ENCODE data around the gene DPY19L3. TPM values are rescaled to one million over a fixed set of nuclear protein-coding genes. Genes with fewer than 3 reads are reported as not detected.

The DPY19L3 gene
- total RNA-seq, 1 donor from 2014 or later = 111 TPM

DNA sequence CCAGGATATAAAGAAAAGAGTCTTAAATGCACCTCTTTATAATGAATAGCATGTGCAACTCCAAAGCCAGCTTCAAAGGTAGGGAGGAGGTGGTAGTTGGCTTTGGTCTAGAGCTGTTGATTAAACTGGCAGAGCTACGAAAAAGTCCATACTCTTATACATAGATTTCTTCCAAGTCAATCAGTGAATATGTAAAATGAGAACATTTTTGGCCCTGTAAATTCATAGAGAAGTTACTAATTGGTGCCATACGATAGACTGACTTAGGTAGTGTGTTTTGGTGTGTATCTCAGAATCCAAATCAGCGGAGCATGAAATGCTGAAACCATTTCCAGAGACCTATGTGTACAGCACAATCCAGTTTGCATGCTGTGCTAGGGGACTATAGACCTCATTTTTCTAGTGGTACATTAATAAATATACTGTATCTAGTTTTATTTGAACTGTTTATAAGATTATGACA lies 17.1 kb upstream of the DPY19L3 start:
- Mint-ChIP-seq H3K27ac (ENCODE audit: unreplicated experiment) (no peak overlapping the region), H3K4me1 (ENCODE audit: unreplicated experiment) (no peaks in the 10 kb centered on the region), H3K9me3 (ENCODE audit: unreplicated experiment) (no peaks in the 10 kb centered on the region), H3K27me3 (ENCODE audit: unreplicated experiment) (peaks cover 2% of the 10 kb centered on the region), H3K36me3 (ENCODE audit: low read depth, unreplicated experiment) (no peaks in the 10 kb centered on the region), H3K4me3 (ENCODE audit: unreplicated experiment) (no peak overlapping the region)
- DNase-seq (ENCODE audit: low spot score) = no peak
- TF ChIP-seq, protein P1, sequence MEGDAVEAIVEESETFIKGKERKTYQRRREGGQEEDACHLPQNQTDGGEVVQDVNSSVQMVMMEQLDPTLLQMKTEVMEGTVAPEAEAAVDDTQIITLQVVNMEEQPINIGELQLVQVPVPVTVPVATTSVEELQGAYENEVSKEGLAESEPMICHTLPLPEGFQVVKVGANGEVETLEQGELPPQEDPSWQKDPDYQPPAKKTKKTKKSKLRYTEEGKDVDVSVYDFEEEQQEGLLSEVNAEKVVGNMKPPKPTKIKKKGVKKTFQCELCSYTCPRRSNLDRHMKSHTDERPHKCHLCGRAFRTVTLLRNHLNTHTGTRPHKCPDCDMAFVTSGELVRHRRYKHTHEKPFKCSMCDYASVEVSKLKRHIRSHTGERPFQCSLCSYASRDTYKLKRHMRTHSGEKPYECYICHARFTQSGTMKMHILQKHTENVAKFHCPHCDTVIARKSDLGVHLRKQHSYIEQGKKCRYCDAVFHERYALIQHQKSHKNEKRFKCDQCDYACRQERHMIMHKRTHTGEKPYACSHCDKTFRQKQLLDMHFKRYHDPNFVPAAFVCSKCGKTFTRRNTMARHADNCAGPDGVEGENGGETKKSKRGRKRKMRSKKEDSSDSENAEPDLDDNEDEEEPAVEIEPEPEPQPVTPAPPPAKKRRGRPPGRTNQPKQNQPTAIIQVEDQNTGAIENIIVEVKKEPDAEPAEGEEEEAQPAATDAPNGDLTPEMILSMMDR (IDR thresholded peaks at IDR 0.05; ENCODE audit: unreplicated experiment) = no peak

DNA sequence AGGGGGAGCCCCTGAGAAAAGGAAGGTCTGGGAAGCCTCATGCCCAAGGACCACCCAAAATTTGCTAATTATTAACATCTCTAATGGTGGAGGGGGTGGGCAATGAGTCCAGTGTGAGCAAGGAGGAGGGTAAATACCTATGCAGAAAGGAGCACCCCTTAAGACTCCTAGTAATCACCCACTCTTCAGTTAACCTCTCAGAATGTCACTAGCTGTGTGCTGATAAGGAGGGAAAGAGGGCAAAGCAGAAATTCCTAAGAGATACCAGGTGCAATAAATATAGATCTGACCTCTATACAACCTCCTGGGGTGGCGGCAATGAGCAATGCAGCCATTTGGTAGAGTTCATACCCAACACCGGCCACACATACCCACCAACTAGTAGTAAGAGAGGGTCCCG lies 12.7 kb upstream of the DPY19L3 start:
- TF ChIP-seq, protein P1 (IDR thresholded peaks at IDR 0.05; ENCODE audit: unreplicated experiment) = no peak
- Mint-ChIP-seq H3K36me3 (ENCODE audit: low read depth, unreplicated experiment) (no peaks in the 10 kb centered on the region), H3K9me3 (ENCODE audit: unreplicated experiment) (no peaks in the 10 kb centered on the region), H3K27me3 (ENCODE audit: unreplicated experiment) (peaks cover 2% of the 10 kb centered on the region), H3K27ac (ENCODE audit: unreplicated experiment) (no peak overlapping the region), H3K4me3 (ENCODE audit: unreplicated experiment) (no peak overlapping the region), H3K4me1 (ENCODE audit: unreplicated experiment) (no peaks in the 10 kb centered on the region)
- DNase-seq (ENCODE audit: low spot score) = no peak

DNA sequence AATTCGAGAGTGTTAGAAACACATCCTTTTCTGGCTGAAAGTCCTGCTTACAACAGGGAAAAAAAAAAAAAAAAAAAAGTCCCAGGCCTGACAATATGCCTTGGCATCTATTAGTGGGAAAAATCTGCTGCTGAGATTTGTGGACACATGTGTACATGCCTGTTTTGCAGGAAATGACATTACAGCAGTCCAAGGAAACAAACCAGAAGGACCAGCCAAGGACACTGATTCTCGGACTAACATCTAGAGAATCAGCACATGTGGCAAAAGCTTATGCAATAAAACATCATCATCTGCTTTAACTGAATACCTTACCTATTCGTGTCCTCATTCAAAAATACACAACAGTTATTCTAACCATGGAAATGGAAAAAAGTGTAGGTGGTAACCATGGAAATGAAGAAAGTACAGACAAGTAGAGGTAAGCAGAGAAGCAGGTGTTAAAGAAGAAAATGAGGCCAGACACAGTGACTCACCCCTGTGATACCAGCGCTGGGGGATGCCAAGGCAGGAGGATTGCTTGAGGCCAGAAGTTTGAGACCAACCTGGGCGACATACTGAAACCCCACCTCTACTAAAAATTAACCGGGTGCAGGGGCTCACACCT lies 9.4 kb upstream of the DPY19L3 start:
- H3K9me3 Mint-ChIP-seq (ENCODE audit: unreplicated experiment) = no peaks in the 10 kb centered on the region
- TF ChIP-seq, protein P1 (IDR thresholded peaks at IDR 0.05; ENCODE audit: unreplicated experiment) = no peak
- no peak overlapping the region for H3K4me3 Mint-ChIP-seq (ENCODE audit: unreplicated experiment)
- H3K27me3 Mint-ChIP-seq (ENCODE audit: unreplicated experiment) = peaks cover 4% of the 10 kb centered on the region
- H3K36me3 Mint-ChIP-seq (ENCODE audit: low read depth, unreplicated experiment) = no peaks in the 10 kb centered on the region
- H3K4me1 Mint-ChIP-seq (ENCODE audit: unreplicated experiment) = no peaks in the 10 kb centered on the region
- no peak overlapping the region for H3K27ac Mint-ChIP-seq (ENCODE audit: unreplicated experiment)
- no peak for DNase-seq (ENCODE audit: low spot score)

DNA sequence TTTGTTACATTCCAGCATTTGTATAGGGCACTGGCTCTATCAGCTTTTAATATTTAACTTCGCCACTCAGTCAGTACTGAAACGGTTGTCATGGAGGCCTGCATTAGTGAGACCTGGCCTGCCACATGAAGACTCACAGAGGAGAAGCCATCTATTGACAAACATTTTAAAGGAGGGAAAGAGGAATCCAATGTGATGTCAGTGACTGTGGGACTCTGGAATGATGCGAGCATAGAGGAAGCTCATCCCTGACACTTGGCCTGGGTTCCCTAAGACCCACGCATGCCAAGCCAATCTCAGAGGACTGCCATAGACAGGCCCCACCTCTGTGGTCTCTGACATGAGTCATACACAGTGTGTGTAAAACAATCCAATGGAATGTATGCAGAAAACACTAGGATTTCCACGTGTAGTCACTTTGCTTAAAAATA lies 7.9 kb upstream of the DPY19L3 start:
- H3K36me3 Mint-ChIP-seq (ENCODE audit: low read depth, unreplicated experiment) = no peaks in the 10 kb centered on the region
- TF ChIP-seq, protein P1 (IDR thresholded peaks at IDR 0.05; ENCODE audit: unreplicated experiment) = no peak
- no peaks in the 10 kb centered on the region for H3K4me1 Mint-ChIP-seq (ENCODE audit: unreplicated experiment)
- H3K9me3 Mint-ChIP-seq (ENCODE audit: unreplicated experiment) = no peaks in the 10 kb centered on the region
- H3K27ac Mint-ChIP-seq (ENCODE audit: unreplicated experiment) = no peak overlapping the region
- H3K27me3 Mint-ChIP-seq (ENCODE audit: unreplicated experiment) = peaks cover 6% of the 10 kb centered on the region
- no peak overlapping the region for H3K4me3 Mint-ChIP-seq (ENCODE audit: unreplicated experiment)
- no peak for DNase-seq (ENCODE audit: low spot score)

DNA sequence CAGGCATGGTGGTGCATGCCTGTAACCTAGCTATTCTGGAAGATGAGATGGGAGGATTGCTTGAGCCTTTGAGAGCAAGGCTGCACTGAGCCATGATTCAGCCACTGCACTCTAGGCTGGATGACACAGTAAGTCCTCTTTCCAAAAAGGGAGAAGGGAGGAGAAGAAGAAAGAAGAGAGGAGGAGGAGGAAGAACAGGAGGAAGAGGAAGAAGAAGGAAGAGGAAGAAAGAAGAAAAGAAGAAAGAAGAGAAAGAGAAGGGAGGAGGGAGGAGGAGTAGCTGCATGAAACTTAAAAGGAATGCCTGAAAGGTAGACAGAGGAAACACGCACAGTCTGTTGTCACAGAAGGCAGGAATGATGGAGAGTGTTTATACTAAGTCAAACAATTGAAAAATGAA lies 3.6 kb upstream of the DPY19L3 start:
- TF ChIP-seq, protein P1 (IDR thresholded peaks at IDR 0.05; ENCODE audit: unreplicated experiment) = no peak
- H3K27me3 Mint-ChIP-seq (ENCODE audit: unreplicated experiment) = peaks cover 11% of the 10 kb centered on the region
- H3K4me3 Mint-ChIP-seq (ENCODE audit: unreplicated experiment) = no peak overlapping the region
- DNase-seq (ENCODE audit: low spot score) = no peak
- H3K27ac Mint-ChIP-seq (ENCODE audit: unreplicated experiment) = no peak overlapping the region
- peaks cover 6% of the 10 kb centered on the region for H3K36me3 Mint-ChIP-seq (ENCODE audit: low read depth, unreplicated experiment)
- H3K9me3 Mint-ChIP-seq (ENCODE audit: unreplicated experiment) = no peaks in the 10 kb centered on the region
- peaks cover 12% of the 10 kb centered on the region for H3K4me1 Mint-ChIP-seq (ENCODE audit: unreplicated experiment)

All from endothelial cell (in vitro differentiated cells).